Tibial nerve (tissue), 4 donors: ENCODE data around the gene ZFHX2.

Experiments
- EP300 ChIP-seq, 2 donors: sonication (generic); formaldehyde crosslinking; IDR thresholded peaks; one replicate each; pipeline ENCODE4 v1.6.1; 2017; ENCODE audit warnings: antibody characterized with exemption in 2 of 2, mild to moderate bottlenecking in 1 of 2
- POLR2A ChIP-seq, 2 donors: fragments of 450-650 bp; IDR thresholded peaks; one replicate each; pipeline ENCODE4 v1.6.1; 2017; ENCODE audit warnings: antibody characterized with exemption in 2 of 2, mild to moderate bottlenecking in 2 of 2, moderate library complexity in 2 of 2
- TF ChIP-seq, protein P1 (sequence below), 5 experiments: fragments of 200-600 bp in 3 of 5; fragments of 450-650 bp in 2 of 5; sonication (generic) in 3 of 5; IDR thresholded peaks; one replicate each; pipeline ENCODE4 v1.5.1; 2016 to 2019; ENCODE audit warnings: antibody characterized with exemption in 5 of 5, mild to moderate bottlenecking in 3 of 5, moderate library complexity in 2 of 5

DNA sequence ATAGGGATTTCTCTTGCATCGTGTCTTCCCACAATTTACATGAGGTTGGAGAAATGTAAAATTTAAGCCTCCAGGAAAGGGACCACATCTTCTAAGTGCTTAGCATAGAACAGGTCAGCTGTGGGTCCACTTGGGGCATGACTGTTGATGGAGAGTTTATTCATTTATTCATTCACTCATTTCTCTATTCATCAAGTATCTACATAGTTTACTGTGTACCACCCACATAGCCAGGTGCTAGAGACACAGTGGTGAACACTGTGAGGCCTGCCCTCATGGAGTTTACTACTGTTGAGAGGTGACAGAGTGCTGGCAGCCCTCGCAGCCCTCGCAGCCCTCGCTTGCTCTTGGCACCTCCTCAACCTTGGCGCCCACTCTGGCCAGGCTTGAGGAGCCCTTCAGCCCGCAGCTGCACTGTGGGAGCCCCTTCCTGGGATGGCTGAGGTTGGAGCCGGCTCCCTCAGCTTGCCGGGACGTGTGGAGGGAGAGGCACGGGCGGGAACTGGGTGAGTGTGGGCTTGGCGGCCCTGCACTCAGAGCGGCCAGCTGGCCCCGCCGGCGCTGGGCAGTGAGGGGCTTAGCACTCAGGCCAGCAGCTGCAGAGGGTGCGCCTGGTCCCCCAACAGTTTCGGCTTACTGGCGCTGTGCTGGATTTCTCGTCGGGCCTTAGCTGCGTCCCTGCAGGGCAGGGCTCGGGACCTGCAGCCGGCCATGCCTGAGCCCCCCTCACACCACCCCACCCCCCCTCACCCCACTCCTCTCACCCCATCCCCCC lies 28.8 kb upstream of the ZFHX2 start:
- TF ChIP-seq, protein P1, sequence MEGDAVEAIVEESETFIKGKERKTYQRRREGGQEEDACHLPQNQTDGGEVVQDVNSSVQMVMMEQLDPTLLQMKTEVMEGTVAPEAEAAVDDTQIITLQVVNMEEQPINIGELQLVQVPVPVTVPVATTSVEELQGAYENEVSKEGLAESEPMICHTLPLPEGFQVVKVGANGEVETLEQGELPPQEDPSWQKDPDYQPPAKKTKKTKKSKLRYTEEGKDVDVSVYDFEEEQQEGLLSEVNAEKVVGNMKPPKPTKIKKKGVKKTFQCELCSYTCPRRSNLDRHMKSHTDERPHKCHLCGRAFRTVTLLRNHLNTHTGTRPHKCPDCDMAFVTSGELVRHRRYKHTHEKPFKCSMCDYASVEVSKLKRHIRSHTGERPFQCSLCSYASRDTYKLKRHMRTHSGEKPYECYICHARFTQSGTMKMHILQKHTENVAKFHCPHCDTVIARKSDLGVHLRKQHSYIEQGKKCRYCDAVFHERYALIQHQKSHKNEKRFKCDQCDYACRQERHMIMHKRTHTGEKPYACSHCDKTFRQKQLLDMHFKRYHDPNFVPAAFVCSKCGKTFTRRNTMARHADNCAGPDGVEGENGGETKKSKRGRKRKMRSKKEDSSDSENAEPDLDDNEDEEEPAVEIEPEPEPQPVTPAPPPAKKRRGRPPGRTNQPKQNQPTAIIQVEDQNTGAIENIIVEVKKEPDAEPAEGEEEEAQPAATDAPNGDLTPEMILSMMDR (IDR thresholded peaks at IDR 0.05): no peak
- TF ChIP-seq POLR2A (IDR thresholded peaks at IDR 0.05) (no peak), EP300 (IDR thresholded peaks at IDR 0.05) (no peak)
